CD4-positive, alpha-beta T cell treated with Interleukin-21 for 1 hour (primary cell): ENCODE results near the gene NINJ1.

ENCODE experiments used
- DNase-seq: peaks from one replicate; pipeline ENCODE4 v3.0.0-alpha.2; 2020

The NINJ1 gene

GRCh38 chr9:93086447-93087224 lies 47.4 kb downstream of the NINJ1 start:
- no peak for DNase-seq

GRCh38 chr9:93085676-93086075 lies 48.4 kb downstream of the NINJ1 start:
- DNase-seq: no peak

GRCh38 chr9:93084471-93084881 lies 49.6 kb downstream of the NINJ1 start:
- DNase-seq: no peak

- no peak for DNase-seq
These were observed 50.2 kb downstream of the NINJ1 start for GRCh38 chr9:93083592-93084470.

- DNase-seq: no peak
These were observed 51.1 kb downstream of the NINJ1 start for GRCh38 chr9:93082841-93083411.

- DNase-seq: no peak
These were observed 52.1 kb downstream of the NINJ1 start for GRCh38 chr9:93081931-93082330.

GRCh38 chr9:93081081-93081529 lies 52.9 kb downstream of the NINJ1 start:
- DNase-seq: no peak

GRCh38 chr9:93080406-93080805 lies 53.6 kb downstream of the NINJ1 start:
- no peak for DNase-seq

- no peak for DNase-seq
These were observed 54.7 kb downstream of the NINJ1 start for GRCh38 chr9:93079371-93079770.

- DNase-seq: no peak
These were observed 56.2 kb downstream of the NINJ1 start for GRCh38 chr9:93077811-93078210.

- DNase-seq: no peak
These were observed 56.7 kb downstream of the NINJ1 start for GRCh38 chr9:93077367-93077766.

GRCh38 chr9:93076792-93077128 lies 57.3 kb downstream of the NINJ1 start:
- no peak for DNase-seq

GRCh38 chr9:93076101-93076791 lies 57.8 kb downstream of the NINJ1 start:
- no peak for DNase-seq

- no peak for DNase-seq
These were observed 61.7 kb downstream of the NINJ1 start for GRCh38 chr9:93072383-93072795.
